ENCODE measurements around the gene UBE2J2. TPM values are rescaled to one million over a fixed set of nuclear protein-coding genes. Genes with fewer than 3 reads are reported as not detected.
A peak's percentile ranks its signal among the peaks of the same experiment; 100 is the strongest.

Gene UBE2J2
- total and polyA plus RNA-seq, 2 of the 13 experiments (the other 11 are each of a cell fraction or from before 2014, with no cell fraction given), result 25.4 to 29.4 TPM

GRCh38 chr1:1215080-1215676 lies 58.5 kb downstream of the UBE2J2 start (continued):
- TF ChIP-seq GMEB1 (CRISPR knock-in tag; IDR thresholded peaks at IDR 0.05; ENCODE audit: borderline replicate concordance), result no peak
- TF ChIP-seq RNF219 (CRISPR knock-in tag; IDR thresholded peaks at IDR 0.05), result no peak
- no peak for TF ChIP-seq ZKSCAN5 (CRISPR knock-in tag; IDR thresholded peaks at IDR 0.05)
- TF ChIP-seq NR2F2 (IDR thresholded peaks at IDR 0.05; ENCODE audit: borderline replicate concordance, low read depth), result no peak
- TF ChIP-seq KAT7 (CRISPR knock-in tag; IDR thresholded peaks at IDR 0.05; ENCODE audit: borderline replicate concordance), result no peak

GRCh38 chr1:1213345-1214265 lies 60.0 kb downstream of the UBE2J2 start, which contains the start of gene TNFRSF4:
Gene TNFRSF4 (minus strand): TSS chr1:1214153. CDS start chr1:1214127, 26 bp downstream.
- no peaks in the 10 kb centered on the region for H3K9me3 ChIP-seq (ENCODE audit: low read length)
- H3K4me3 ChIP-seq (replicated peaks in 1 of 3; ENCODE audit: insufficient read depth in 1 of 3, low read depth in 2 of 3, low read length in 3 of 3), result no peak within 1 kb of the TSS
- H4K20me1 ChIP-seq (ENCODE audit: insufficient read depth, low read length), result no peaks in the 10 kb centered on the region
- POLR2A ChIA-PET, result no interaction called here
- DNase-seq (ENCODE audit: low spot score) (no peak), FAIRE-seq (no peak), ATAC-seq (peak; percentile 43)
- H3K27ac ChIP-seq (ENCODE audit: extremely low read length, insufficient read depth, low read length), result no peak within 1 kb of the TSS
- intact Hi-C loops (cut with micrococcal nuclease; ENCODE audit: unreplicated experiment) (no loop called here), in situ Hi-C loops (cut with HindIII; ENCODE audit: extremely low pct_ligation_motif_present, low pct_unique_long_range_greater_than_20kb) (no loop called here)
- H3K36me3 ChIP-seq (replicated peaks in 1 of 2; ENCODE audit: control insufficient read depth in 1 of 2, insufficient read depth in 2 of 2, low read length in 2 of 2), result peaks cover 6 to 17% of the 10 kb centered on the region in 2 experiments; a peak in 3 of 5 replicates
- TF ChIP-seq HNRNPK (IDR thresholded peaks at IDR 0.05; ENCODE audit: low read depth, low read length, poor library complexity, severe bottlenecking), result peak; percentile 50
- TF ChIP-seq MYC (CRISPR knock-in tag; IDR thresholded peaks at IDR 0.05; ENCODE audit: borderline replicate concordance), result peak; percentile 27; the same call in 1 of the 2 replicates
- TF ChIP-seq SPEN (CRISPR knock-in tag; IDR thresholded peaks at IDR 0.05; ENCODE audit: low read depth), result no peak
- no peak for TF ChIP-seq REXO4 (CRISPR knock-in tag; IDR thresholded peaks at IDR 0.05; ENCODE audit: borderline replicate concordance)
- H3K9ac ChIP-seq (ENCODE audit: insufficient read depth, low read depth, low read length), result no peak within 1 kb of the TSS
- H3K4me1 ChIP-seq (ENCODE audit: insufficient read depth, low read length), result no peaks in the 10 kb centered on the region
- no peak within 1 kb of the TSS for H3K4me2 ChIP-seq (ENCODE audit: low read depth, low read length)
- no TSS peak for BruUV-seq (replicated peaks)
- H3K27me3 ChIP-seq (ENCODE audit: control insufficient read depth in 1 of 2, insufficient read depth in 2 of 2, low read length in 2 of 2), result peaks cover 5 to 43% of the 10 kb centered on the region in 2 experiments; a peak in 3 of 5 replicates
- 87% methylated on average over 3 of the region's 56 CpGs for WGBS (ENCODE audit: low lambda C conversion rate)
- CTCF ChIA-PET (ENCODE audit: low intra/inter-chr PET ratio, low total read pairs), result no interaction called here
- H3K79me2 ChIP-seq (ENCODE audit: insufficient read depth, low read length), result no peaks in the 10 kb centered on the region
- no peak within 1 kb of the TSS for H2AFZ ChIP-seq (ENCODE audit: low read length)

Data from HepG2 (cell line).